OCI-M1 (cell line): ENCODE data around the gene TMEM229A.
"Not testable (repeated sequence)": the region's sequence is repeated elsewhere in the genome, so short reads cannot be mapped to it uniquely, and the experiment has no call there.

Experiments
- DNase-seq: peaks from one replicate; lab custom pipeline; 2025; lab: John Stamatoyannopoulos, UW

The TMEM229A gene

DNA sequence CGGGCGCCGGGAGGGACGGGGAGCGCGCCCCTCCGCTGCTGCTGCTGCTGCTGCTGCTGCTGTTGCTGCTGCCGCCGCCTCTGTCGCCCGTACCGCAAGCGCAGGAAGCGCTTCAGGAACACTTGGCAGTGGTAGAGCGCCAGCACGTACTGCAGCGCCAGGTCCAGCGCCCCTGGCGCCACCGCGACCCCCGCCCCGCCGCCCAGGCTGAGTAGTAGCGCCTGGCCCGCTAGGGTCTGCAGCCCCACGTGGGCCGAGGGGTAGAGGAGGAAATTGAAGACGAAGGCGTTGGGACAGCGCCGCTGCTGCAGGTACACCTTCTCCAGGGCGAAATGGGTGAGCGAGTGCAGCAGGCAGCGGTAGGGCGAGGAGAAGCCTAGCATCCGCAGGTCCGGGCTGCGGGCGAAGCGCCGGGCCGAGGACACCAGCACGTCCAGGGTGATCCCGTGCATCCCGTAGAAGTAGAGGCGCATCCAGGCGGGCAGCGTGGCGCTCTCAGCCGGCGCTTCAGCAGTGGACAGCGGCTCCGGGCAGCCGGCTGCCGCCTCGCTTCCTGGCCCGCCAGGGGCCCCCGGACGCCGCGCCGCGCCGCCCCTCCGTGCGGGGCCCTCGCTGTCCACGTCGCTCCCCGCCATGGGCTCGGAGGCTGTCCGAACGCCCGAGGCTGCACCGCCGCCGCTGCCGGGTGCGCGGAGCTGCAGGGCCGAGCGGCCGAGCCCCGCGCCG lies at the start of gene TMEM229A:
TMEM229A (minus strand) TSS at position 699 of the 726 bp plus-strand sequence; CDS start at position 635, 64 bp downstream.
- no peak for DNase-seq

DNA sequence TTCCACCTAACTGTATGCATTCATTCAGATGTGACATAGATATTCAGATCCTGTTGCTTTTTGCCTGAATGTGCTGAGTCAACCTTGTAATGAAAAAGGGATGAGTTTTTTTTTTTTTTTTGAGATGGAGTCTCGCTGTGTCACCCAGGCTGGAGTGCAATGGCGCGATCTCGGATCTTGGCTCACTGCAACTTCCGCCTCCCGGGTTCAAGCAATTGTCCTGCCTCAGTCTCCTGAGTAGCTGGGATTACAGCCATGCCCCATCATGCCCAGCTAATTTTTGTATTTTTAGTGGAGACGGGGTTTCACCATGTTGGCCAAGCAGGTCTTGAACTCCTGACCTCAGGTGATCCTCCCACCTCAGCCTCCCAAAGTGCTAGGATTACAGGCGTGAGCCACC lies 49.4 kb upstream of the TMEM229A start:
- not testable (repeated sequence) for DNase-seq

DNA sequence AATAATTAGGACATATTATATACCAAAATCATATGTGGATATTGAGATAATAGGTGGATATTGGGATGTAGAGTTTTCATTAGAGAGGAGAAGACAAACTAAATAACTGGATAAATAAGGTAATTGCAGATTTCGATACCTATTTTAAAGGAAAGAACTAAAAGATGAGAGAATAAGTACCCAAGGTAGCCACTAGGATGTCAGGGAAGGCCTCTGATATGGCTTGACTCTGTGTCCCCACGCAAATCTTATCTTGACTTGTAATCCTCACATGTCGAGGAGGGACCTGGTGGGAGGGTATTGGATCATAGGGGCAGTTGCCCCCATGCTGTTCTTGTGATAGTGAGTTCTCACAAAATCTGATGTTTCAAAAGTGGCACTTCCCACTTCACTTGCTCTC lies 44.7 kb upstream of the TMEM229A start:
- no peak for DNase-seq

DNA sequence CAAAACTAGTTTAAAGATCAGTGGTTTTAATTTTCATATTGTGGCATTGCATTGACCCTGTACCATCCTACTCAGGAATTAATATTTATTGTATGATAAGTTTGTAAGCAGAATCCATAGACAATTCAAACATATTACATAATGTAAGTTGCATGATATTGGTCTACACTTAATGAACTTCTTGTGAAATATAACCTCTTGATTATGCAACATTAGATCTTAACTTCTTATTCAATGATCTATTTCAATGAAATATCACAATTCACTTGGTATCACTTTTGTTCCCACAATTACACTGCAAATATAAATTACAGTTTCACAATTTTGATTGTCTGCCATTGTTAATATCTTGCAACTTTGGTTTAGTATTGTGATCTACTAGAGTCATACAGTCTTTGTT lies 44.0 kb upstream of the TMEM229A start:
- no peak for DNase-seq

DNA sequence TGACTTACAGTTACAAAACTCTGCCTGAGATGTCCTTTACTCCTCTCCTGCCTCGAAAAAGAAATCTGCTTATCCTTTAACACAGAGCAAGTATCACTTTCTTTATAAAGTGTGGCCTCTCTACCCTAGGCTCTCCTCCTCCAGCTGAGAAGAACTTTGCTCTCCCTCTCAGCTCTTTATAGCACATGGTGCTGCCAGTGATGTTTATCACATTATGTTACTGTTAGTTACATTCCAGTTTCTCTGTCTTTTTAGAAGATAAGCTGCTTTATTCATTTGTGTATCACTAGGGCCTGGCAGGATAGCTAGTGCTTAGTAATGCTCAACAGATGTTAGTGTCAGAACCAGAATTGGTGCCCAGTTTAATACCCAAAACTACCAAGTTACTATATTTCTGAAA lies 41.1 kb upstream of the TMEM229A start:
- DNase-seq, result peak; percentile 2

DNA sequence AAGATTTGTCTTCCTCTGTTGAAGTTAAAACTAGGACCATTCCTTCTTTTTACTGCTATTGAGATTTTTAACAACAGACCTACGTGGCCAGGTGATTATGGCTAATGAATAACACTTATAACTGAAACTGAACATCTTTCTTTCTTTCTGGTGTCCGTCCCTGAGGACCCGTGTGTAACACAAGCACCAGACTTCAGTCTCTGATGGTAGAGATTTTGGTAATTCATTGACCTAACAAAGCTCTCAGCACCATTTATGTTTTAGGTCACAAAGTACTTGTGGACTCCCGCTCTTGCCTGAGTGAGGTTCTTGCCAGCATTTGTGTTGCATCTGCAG lies 40.4 kb upstream of the TMEM229A start:
- no peak for DNase-seq

DNA sequence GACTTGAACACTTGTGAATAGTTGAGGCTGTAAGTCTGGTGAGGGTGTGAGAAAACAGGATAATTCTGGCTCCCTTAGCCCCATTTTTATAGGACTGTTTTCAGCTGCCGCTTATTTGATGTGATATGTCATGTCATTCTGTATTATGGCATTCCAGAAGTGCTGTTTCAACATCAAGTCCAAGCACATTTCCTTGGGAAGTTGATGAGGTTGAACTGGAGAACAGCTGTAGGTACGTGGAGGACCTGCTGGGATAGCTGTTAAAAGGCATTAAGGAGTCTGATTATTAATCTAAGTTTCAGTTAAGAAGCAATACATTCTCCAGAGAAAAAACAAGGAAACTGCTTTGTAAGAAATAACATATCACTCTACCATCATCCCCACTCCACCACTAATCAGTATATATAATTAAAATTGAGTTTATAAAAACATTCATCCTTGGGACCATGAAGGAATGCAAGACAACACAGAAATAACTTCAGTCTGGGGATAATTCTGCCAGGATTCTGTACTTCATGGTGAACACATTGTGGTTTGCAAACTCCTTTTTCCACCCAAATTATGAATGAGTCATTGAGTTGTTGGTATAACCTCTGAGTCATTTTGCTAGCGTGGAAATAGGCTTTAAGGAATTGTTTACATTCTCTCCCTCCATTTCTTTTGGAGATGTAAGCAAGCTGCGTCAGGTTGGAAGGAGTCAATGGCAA lies 39.9 kb upstream of the TMEM229A start:
- peak; percentile 4 for DNase-seq

DNA sequence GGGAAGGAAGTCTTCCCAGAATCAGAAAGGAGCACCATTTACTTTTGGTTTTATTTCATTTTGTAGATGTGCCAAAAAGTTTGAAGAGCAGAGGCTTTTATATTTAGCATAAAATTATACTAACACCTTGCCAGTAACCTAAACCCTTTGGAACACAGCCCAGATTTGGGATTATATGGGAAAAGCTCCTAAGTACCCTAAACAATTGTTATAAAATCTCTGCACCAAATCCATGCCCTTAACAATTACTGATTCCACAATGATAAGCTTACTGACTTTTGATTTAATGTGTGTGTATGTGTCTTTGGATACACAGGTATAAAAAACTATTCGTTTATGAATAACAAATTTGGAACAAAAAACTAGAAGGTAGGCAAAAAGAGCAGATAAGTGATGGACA lies 39.0 kb upstream of the TMEM229A start:
- DNase-seq, result no peak

DNA sequence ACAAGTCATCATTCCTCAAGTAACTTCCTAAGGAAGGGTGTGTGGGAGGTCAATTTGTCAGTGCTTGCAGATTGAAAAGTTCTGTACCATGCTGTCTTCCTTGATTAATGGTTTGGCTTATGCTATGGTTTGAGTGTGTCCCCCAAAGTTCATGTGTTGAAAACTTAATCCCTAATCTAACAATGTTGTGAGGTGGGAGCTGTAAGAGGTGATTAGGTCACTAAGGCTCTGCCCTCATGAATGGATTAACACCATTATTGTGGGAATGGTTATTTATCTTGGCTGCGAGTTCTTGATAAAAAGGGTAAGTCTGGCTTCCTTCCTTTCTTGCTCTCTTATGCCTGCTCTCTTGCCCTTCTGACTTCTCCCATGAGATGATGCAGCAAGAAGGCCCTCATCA lies 29.3 kb upstream of the TMEM229A start:
- no peak for DNase-seq

DNA sequence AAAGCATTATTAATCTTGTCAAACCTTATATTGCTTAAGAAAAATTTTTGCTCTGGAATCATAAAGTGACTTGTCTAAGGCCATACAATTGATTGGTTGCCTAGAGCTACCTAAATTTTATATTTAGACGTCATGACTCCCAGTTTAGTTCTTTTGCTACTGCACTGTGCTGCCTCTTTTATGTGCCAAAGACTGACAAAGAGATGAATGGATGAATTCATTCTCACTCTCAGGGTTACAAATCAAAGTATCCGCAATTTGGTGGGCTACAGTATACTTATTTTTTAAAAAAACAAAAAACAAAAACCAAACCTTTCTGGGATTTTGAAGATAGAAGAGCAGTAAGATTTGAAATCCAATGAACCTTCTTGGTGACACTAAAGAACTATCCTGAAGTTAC lies 27.7 kb upstream of the TMEM229A start:
- DNase-seq, result no peak

DNA sequence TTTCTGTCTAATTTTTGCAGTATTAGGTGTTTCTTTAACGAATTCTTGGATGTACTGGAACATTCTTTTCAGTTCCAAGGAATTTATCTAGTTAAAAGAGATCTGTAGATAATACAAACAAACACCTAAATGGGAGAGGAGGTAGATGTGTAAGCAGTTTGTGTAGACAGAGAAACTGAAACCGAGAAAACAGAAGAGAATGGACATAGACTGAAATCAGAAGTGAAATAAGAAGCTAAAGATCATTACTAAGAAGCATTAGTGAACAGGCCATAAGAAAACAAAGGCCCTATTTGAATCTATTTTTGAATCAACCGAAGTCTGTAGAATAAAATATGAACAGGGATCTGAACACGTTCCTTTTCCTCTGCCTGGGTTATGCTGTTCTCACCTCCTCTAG lies 26.5 kb upstream of the TMEM229A start:
- DNase-seq, result no peak

DNA sequence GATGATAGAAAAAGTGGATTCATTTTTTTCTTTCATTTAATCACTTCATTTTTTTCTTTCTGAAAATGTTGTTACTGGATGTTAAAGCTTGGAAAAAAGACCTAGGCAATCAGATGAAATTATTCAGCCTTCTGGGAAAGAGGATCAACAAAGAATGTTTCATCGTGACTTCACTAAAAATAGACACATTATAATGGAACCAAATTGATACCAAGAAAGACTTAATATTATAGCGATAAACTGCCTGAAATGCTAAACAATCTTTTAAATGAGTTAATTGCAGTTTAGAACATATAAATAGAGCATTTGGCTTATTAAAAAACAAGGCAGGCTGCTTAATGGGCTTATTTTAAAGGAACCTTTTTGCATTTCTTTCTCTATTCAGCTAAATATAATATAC lies 25.6 kb upstream of the TMEM229A start:
- DNase-seq, result no peak

DNA sequence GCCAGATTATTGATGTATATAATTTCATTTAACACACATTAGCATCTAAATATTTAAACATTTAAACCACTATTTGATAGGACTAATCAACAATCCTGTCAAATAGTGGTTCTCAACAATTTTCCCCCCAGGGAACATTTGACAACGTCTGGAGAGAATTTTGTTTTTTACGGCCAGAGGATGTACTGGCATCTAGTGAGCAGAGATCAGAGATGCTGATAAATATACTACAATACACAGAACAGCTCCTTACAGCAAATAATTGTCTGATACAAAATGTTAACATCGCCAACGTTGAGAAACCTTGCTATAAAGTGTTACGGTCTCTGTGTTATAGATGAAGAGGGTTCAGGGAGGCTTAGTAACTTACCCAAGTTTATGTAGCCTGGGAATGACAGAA lies 25.0 kb upstream of the TMEM229A start:
- no peak for DNase-seq

DNA sequence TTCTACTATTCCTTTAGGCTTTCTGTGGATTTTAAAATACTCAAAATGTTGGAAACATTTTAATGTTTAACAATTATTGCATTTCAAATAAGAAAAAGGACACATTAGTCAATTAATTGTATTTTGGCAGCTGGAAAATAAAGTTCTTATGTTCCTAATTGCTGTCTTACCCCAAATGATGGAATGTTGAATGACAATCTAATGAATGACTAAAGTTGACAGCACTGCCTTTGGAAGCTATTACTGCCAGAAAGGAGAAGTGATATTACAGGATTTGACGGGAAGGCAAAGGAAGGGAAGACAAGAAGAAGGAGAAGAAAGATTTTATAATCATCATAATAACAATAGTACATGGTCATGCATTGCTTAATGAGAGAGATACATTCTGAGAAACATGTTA lies 23.4 kb upstream of the TMEM229A start:
- no peak for DNase-seq

DNA sequence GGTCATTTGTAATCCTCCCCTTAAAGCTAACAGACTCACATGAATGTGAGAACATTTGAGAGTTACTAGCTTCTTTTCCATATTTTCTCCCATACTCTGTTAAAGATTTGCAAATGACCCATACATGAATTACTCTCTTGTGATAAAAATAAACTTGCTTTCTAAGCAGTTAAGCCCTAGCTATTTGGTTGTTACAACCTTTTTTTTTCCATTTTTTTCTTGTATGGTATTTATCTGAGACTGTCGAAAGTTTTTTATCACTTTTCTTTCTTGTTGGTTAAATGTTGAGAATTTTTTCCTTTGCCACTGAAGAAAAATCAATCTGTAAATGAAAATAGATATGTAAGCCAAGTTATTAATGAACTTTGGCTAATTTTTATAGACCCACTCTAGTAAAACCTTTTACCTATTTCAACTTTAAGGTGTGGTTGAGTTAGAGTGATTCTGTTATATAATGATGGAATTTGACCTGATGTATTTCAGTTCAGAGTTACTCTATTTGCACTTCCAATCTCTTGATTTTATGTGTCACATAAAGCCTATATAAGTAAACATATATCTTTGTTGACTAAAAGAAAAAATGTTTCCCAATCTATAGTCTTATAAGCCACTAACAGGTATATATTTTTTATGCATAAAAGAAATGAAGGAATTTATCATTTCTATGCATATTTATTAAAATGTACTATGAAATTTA lies 19.0 kb upstream of the TMEM229A start:
- no peak for DNase-seq

DNA sequence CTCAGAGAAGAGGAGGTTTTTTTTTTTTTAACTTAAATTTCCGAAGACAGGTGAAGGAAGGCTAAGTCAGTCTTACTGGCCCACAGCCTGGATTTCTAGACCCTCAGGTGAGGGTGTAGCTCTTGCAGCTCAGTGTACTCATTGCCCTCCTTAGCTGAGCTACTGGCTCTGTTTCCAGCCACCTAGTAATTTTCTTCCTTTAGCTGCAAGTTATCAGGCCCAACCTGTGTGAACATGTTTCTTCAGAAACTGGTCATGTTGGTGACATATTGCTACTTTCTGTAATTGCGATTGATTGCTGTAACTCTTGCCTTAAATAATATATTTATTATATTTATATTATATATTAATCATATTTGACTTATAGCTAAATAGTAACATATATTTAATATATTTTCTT lies 10.0 kb upstream of the TMEM229A start:
- no peak for DNase-seq

DNA sequence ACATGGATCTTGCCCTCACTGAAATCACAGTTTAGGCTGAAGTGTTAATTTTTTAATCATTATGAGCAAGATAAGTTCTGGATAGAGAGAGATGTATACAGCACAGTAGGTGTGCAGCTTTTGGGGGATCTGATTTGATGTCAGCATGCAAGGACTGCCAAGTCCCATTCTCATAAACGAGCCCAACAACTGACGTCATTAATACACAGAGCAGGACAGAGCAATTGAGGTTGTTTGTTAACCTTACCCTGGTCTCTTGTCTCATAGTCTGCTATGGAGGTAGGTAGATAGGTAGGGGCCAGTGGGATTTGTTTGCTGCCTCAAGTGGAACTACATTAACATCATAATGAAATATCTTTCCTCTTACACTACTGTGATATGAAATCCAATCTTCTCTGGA lies 8.6 kb upstream of the TMEM229A start:
- no peak for DNase-seq

DNA sequence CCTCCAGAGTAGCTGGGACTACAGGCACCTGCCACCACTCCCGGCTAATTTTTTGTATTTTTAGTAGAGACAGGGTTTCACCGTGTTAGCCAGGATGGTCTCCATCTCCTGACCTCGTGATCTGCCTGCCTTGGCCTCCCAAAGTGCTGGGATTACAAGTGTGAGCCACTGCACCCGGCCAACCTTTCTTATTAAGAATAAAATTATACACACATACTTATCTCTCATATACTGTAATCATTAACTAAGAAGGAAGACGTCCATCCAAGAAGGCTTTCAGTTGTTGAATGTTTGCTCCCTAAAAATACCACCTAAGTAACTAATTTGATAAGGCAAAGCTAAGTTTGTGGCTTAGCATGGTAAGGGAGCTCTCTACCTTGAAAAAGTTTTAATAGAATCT lies 5.0 kb upstream of the TMEM229A start:
- DNase-seq, result not testable (repeated sequence)

DNA sequence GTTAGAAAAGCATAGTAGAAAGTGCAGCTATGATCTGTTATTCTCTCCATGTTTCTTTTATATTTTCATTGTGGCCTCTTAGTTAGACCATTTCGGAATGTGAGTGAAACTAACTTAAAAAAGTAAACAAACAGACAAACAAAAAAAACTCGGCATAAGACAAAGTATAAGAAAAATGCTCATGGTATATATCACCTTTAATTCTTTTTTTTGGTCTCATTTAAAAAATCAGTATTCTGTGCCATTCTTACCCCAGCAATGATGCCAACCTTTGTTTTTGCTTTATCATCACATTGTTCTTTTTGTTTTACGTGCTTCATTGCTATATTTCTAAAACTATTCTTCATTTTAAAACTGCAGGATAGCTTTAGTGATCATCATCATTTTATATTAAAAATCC lies 2.8 kb upstream of the TMEM229A start:
- DNase-seq, result no peak

DNA sequence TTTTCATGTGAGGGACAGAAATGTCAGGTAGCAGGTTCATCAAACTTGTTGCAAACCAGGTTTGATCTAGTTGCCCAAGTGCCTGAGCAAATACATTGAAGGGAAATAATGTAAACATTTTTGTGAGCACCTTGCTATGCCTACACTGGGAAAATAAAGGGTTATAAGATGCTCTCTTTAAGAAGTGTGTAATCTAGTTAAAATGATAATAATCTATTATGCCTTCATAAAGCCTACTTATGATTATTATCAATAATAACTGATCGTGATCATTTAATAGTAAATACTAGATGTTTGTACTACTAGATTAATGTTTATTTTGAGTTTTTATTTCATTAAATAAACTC lies 1.9 kb upstream of the TMEM229A start:
- no peak for DNase-seq

DNA sequence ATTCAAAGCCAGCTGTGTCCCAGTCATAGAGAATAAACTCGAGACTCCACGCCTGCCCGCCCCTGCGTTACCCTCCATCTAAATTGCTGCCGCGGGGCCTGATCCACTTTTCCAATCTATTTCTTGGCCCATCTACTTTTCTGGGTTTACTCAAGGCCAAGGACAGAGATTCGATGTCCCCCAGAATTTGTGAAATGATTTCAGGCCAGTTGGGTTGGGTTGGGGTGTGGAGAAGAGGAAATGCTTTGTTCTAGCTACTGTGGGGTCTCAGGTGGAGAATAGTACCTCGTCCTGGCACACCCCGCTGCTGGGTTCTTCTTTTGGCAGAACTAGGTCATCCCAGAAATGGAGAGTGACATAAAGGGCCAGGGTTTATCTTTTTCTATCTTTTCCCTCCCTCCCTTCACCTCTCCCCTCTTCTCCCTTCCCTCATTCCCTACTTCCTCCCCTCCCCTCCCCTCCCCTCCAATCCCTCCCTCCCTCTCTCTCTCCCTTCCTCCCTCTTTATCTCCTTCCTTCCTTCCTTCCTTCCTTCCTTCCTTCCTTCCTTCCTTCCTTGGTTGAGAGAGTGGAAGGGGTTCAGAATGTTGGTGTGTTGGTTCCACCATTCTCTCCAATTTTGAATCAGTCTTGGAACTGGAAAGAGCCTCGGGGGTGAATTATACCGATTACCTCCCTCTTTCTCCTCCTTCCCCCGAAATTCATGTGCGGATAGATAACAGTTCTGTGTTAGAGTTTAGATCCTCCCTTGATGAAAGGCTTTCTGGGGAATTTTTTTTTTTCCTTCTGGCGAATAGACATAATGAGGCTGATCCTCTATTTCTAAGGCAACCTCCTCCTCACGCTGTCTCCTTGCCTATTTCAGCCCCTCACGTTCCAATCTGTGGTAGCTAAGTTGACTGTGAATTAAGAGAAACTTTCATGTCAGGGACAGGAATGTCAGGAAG lies 1.2 kb upstream of the TMEM229A start:
- DNase-seq, result no peak

DNA sequence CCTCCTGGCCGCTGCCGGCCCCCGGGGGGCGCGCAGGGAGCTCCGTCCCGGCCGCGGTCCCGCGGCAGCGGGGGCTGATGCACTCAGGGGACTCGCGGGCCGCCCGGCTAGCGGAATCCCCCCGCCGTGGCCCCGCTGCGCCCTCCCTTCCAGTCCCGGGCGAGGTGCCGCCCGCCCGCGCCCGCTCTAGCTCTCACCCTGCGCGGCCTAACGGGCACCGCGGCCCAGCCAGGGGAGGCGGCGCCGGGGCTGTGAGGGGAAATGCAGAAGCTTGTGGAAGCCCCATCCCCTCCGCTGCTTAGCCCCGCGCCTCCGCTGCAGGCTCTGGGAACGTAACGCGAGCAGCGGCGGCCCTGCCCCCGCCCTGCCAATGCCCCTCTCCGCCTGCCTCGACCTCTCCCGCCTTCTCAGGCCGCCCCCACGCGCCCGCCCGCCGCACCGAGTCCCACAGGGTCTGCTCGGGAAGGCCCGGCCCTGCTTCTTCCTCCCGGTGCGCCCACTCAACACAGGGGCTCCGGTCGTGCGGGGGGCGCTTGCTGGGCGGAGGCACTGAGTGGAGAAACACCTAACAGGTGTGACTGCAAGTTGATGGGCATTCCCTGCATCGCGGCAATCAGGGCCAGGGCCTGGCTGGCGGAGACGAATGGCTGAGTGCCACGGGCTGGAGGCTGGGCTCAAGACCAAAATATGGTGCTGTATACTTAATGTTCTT lies 384 bp upstream of the TMEM229A start:
- no peak for DNase-seq
